DND-41 (cell line): ENCODE data around the gene ERGIC1.

Experiments used
- ATAC-seq: fragments of 200-7000 bp; cut with Tn5 transposase; 3 replicates; pipeline ENCODE4 v1.9.1; 2021; ENCODE audit warnings: low read depth; ENCODE audit not compliant: insufficient read depth
- DNase-seq: peaks from one replicate; pipeline ENCODE4 v3.0.0-alpha.2; 2020
- H2AFZ ChIP-seq: 2 replicates; pipeline ENCODE4 v1.6.0; 2012; ENCODE audit warnings: low read depth, low read length
- H3K27ac ChIP-seq: 2 replicates; pipeline ENCODE4 v1.5.1; 2012; ENCODE audit warnings: low read length, inconsistent platforms
- H3K27me3 ChIP-seq: fragments of 200-600 bp; sonication (generic); 2 replicates; pipeline ENCODE4 v1.6.0; 2012; ENCODE audit warnings: low read length, mild to moderate bottlenecking, inconsistent platforms; ENCODE audit not compliant: insufficient read depth, poor library complexity
- H3K36me3 ChIP-seq: 2 replicates; pipeline ENCODE4 v1.5.1; 2012; ENCODE audit warnings: low read length, inconsistent platforms; ENCODE audit not compliant: insufficient read depth
- H3K4me1 ChIP-seq: 2 replicates; pipeline ENCODE4 v1.5.1; 2012; ENCODE audit warnings: mild to moderate bottlenecking, low read length; ENCODE audit not compliant: insufficient read depth
- H3K4me2 ChIP-seq: 2 replicates; pipeline ENCODE4 v1.6.0; 2012; ENCODE audit warnings: mild to moderate bottlenecking, moderate library complexity, low read length, inconsistent platforms; ENCODE audit not compliant: insufficient read depth
- H3K4me3 ChIP-seq, 2 experiments: fragments of 200-600 bp in 1 of 2; shearing (Covaris generic) in 1 of 2; 2 replicates each; pipeline ENCODE4 v1.5.1; 2012 to 2016; ENCODE audit warnings: inconsistent platforms in 2 of 2, low read length in 2 of 2, mild to moderate bottlenecking in 2 of 2, low read depth in 1 of 2, moderate library complexity in 1 of 2
- H3K79me2 ChIP-seq: 2 replicates; pipeline ENCODE4 v1.6.0; 2012; ENCODE audit warnings: low read length, inconsistent platforms; ENCODE audit not compliant: insufficient read depth
- H3K9ac ChIP-seq: 2 replicates; pipeline ENCODE4 v1.6.0; 2012; ENCODE audit warnings: low read depth, mild to moderate bottlenecking, inconsistent platforms, low read length, moderate library complexity
- H3K9me3 ChIP-seq: 2 replicates; pipeline ENCODE4 v1.5.1; 2012; ENCODE audit warnings: low read length, moderate library complexity, mild to moderate bottlenecking, inconsistent platforms; ENCODE audit not compliant: insufficient read depth, severe bottlenecking
- H4K20me1 ChIP-seq: 2 replicates; pipeline ENCODE4 v1.6.0; 2012; ENCODE audit warnings: low read length; ENCODE audit not compliant: insufficient read depth
- CTCF ChIP-seq: IDR thresholded peaks from 2 replicates; pipeline ENCODE4 v1.5.1; 2012; ENCODE audit warnings: borderline replicate concordance, low read length, moderate library complexity, mild to moderate bottlenecking; ENCODE audit not compliant: poor library complexity, severe bottlenecking; ENCODE audit errors: extremely low read depth
- EZH2 ChIP-seq: IDR thresholded peaks from 3 replicates; pipeline ENCODE4 v1.6.1; 2012; ENCODE audit warnings: borderline replicate concordance, low read depth, mild to moderate bottlenecking, moderate library complexity, low read length, inconsistent platforms; ENCODE audit not compliant: severe bottlenecking

ERGIC1 gene

GRCh38 chr5:172820046-172820767 is 13.8 kb upstream of the ERGIC1 start:
- H2AFZ ChIP-seq, result no peak overlapping the region
- H3K27ac ChIP-seq, result no peak overlapping the region
- H3K4me2 ChIP-seq, result no peak overlapping the region
- TF ChIP-seq EZH2 (no peak), CTCF (no peak)
- DNase-seq, result no peak
- H3K4me3 ChIP-seq, result no peak overlapping the region
- peaks cover 4% of the 10 kb centered on the region for H3K27me3 ChIP-seq
- H3K9ac ChIP-seq, result no peak overlapping the region
- ATAC-seq, result no peak
- no peaks in the 10 kb centered on the region for H3K9me3 ChIP-seq
- H3K4me1 ChIP-seq, result no peaks in the 10 kb centered on the region
- H4K20me1 ChIP-seq, result no peaks in the 10 kb centered on the region
- H3K36me3 ChIP-seq, result no peaks in the 10 kb centered on the region
- H3K79me2 ChIP-seq, result no peaks in the 10 kb centered on the region

GRCh38 chr5:172821340-172821985 is 12.6 kb upstream of the ERGIC1 start:
- H3K36me3 ChIP-seq, result no peaks in the 10 kb centered on the region
- no peaks in the 10 kb centered on the region for H3K79me2 ChIP-seq
- H3K4me3 ChIP-seq, result no peak overlapping the region
- no peak for TF ChIP-seq CTCF
- TF ChIP-seq EZH2, result no peak
- H3K9ac ChIP-seq, result no peak overlapping the region
- H3K4me2 ChIP-seq, result no peak overlapping the region
- DNase-seq, result no peak
- no peaks in the 10 kb centered on the region for H4K20me1 ChIP-seq
- no peak overlapping the region for H3K27ac ChIP-seq
- H3K27me3 ChIP-seq, result peaks cover 4% of the 10 kb centered on the region
- ATAC-seq, result no peak
- peaks cover 8% of the 10 kb centered on the region for H3K9me3 ChIP-seq
- no peak overlapping the region for H2AFZ ChIP-seq
- H3K4me1 ChIP-seq, result no peaks in the 10 kb centered on the region

- DNase-seq, result no peak
- Histone ChIP-seq H3K9ac (no peak overlapping the region), H4K20me1 (no peaks in the 10 kb centered on the region), H2AFZ (no peak overlapping the region), H3K27me3 (no peaks in the 10 kb centered on the region), H3K27ac (no peak overlapping the region), H3K9me3 (peaks cover 8% of the 10 kb centered on the region), H3K36me3 (no peaks in the 10 kb centered on the region), H3K79me2 (no peaks in the 10 kb centered on the region), H3K4me2 (no peak overlapping the region), H3K4me1 (no peaks in the 10 kb centered on the region), H3K4me3 (no peak overlapping the region)
- no peak for TF ChIP-seq CTCF
- TF ChIP-seq EZH2, result no peak
- no peak for ATAC-seq
These were observed 10.2 kb upstream of the ERGIC1 start for GRCh38 chr5:172823840-172824362.
